SK-N-SH treated with all-trans-retinoic acid at 6 μM for 48 hours (cell line): ENCODE results near the gene QRICH2.

Source experiments
- CSDC2 ChIP-seq: fragments of 250-450 bp; sonication (Bioruptor Pico); IDR thresholded peaks from 2 replicates; pipeline ENCODE4 v1.5.0; 2020; ENCODE audit warnings: mild to moderate bottlenecking, moderate library complexity
- CSRNP3 ChIP-seq: fragments of 250-450 bp; sonication (Bioruptor Pico); IDR thresholded peaks from 2 replicates; pipeline ENCODE4 v1.5.1; 2021; ENCODE audit warnings: mild to moderate bottlenecking, moderate library complexity
- PATZ1 ChIP-seq: fragments of 250-450 bp; sonication (Bioruptor Pico); IDR thresholded peaks from 2 replicates; pipeline ENCODE4 v1.8.0; 2020; ENCODE audit warnings: mild to moderate bottlenecking, moderate library complexity, borderline replicate concordance
- ZC3H10 ChIP-seq: fragments of 250-450 bp; sonication (Bioruptor Pico); IDR thresholded peaks from 2 replicates; pipeline ENCODE4 v1.5.1; 2021; ENCODE audit warnings: mild to moderate bottlenecking, moderate library complexity

DNA sequence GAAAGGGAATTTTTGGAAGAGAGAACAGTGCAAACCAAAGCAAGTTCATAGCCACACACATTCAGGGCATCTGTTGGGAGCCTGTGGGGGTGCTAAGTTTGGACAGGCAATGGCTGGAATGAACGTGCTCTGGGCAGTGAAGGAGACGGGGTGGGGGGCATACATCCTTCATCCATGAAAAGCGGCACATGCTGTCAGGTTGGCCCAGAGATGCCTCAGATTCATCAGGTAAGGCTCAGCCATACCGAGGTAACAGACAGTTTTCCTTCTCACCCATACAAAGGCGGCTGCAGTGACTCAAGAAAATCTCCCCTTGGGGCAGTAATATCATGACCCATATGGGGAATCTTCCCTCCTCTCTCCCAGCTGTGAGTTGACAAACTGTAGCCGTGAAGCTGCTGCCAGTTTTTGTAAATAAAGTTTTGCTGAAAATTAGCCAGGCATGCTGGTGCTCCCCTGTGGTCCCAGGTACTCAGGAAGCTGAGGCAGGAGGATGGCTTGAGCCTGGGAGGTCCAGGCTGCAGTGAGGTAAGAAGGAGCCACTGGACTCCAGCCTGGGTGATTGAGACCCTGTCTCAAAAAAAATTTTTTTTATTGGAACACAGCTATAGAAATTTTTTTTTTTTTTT, 52.2 kb downstream of the QRICH2 start:
- TF ChIP-seq ZC3H10 = no peak
- TF ChIP-seq CSRNP3 (CRISPR knock-in tag) = no peak
- TF ChIP-seq PATZ1 (CRISPR knock-in tag) = no peak
- no peak for TF ChIP-seq CSDC2 (CRISPR knock-in tag)
